GM12875 (cell line): ENCODE measurements around the gene LDLRAD3.

Experiments used
- H3K4me3 ChIP-seq: one replicate; pipeline ENCODE4 v1.5.1; 2011; ENCODE audit warnings: low read depth, low read length, control low read depth
- TF ChIP-seq, protein P1 (sequence below): IDR thresholded peaks from 2 replicates; pipeline ENCODE4 v1.5.1; 2011; ENCODE audit warnings: low read depth, mild to moderate bottlenecking, control low read depth, inconsistent platforms, low read length, moderate library complexity, borderline replicate concordance; ENCODE audit not compliant: insufficient read depth

LDLRAD3 gene

DNA sequence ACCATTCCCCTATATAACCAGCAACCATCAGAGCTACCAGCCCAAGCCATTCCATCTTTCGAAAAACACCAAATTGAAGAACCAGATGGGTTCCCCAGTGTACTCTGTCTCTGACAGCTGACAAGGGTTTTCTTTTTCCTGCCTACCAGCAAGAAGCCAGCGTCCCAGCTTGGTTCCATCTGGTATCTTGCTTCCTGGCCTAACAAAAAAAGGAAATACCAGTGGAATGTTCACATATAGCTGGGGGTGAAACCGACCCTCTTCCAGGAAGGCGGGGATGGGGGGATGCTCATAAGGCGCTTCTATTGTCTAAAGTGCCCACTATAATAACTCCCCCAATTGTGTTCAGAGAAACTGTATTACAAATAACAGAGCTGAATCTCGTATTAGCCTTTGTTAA is 172.3 kb downstream of the LDLRAD3 start:
- TF ChIP-seq, protein P1, sequence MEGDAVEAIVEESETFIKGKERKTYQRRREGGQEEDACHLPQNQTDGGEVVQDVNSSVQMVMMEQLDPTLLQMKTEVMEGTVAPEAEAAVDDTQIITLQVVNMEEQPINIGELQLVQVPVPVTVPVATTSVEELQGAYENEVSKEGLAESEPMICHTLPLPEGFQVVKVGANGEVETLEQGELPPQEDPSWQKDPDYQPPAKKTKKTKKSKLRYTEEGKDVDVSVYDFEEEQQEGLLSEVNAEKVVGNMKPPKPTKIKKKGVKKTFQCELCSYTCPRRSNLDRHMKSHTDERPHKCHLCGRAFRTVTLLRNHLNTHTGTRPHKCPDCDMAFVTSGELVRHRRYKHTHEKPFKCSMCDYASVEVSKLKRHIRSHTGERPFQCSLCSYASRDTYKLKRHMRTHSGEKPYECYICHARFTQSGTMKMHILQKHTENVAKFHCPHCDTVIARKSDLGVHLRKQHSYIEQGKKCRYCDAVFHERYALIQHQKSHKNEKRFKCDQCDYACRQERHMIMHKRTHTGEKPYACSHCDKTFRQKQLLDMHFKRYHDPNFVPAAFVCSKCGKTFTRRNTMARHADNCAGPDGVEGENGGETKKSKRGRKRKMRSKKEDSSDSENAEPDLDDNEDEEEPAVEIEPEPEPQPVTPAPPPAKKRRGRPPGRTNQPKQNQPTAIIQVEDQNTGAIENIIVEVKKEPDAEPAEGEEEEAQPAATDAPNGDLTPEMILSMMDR, result no peak
- no peak overlapping the region for H3K4me3 ChIP-seq

DNA sequence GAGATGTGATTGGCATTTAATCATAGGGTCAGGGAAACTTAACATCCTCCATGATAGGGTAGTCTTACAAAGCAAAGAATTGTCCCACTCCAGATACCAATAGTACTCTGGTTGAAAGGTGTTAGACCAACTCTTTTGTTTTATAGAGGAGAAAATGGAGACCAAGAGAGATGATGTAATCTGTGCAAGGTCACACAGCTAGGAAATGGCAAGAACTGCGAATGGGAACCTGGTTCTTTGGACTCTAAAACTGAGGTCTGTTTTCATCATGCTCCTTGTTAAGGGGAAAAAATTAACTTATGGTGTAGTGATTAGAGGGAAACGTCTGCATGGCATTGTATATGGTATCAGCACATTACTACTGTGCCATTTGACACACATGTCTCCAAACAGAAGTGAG is 174.2 kb downstream of the LDLRAD3 start:
- no peak overlapping the region for H3K4me3 ChIP-seq
- TF ChIP-seq, protein P1, result no peak

DNA sequence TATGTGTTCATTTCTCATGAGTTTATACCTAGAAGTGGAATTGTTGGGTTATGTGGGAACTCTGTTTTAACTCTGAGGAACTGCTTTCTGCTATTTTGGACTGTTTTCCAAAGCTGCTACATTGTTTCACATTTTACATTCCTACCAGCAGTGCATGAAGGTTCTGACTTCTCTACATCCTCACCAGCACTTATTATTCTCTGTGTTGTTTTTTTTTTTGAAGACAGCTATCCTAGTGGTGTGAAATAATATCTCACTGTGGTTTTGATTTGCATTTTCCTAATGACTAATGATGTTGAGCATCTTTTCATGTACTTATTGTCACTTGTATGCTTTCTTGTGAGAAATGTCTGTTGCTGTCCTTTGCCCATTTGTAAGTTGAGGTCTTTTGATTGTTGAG is 175.4 kb downstream of the LDLRAD3 start:
- TF ChIP-seq, protein P1, result no peak
- H3K4me3 ChIP-seq, result no peak overlapping the region

DNA sequence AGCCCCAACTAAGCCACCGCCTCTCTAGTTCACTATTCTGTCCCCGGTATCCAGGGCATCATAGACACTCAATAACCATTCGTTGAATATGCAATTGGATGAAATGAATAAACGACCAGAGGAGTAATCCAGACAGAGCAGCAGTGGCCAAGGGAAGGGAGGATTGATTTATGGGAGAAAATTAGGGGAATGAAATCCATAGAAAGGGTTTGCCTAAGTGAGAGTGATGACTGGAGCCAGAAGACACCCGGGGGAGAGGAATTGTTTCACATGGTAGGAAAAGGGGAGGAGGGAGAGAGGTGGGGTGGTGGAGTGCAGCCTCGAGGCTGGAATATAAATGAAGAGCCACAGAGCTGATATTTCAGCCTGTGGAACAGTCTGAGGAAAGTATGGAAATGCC is 177.2 kb downstream of the LDLRAD3 start:
- TF ChIP-seq, protein P1, result no peak

DNA sequence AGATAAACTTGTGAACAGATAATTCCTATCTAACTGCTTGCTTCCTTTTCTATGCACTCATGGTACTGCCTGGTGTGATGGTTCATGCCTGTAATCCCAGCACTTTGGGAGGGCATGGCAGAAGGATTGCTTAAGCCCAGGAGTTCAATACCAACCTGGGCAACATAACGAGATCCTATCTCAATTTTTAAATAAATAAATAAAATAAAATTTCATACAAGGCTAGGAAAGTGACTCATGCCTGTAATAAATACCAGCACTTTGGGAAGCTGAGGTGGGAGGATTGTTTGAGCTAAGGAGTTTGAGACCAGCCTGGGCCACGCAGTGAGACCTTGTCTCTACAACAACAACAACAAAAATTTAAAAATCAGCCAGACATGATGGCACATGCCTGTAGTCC is 178.8 kb downstream of the LDLRAD3 start:
- TF ChIP-seq, protein P1, result no peak
- no peak overlapping the region for H3K4me3 ChIP-seq

More for the DNA sequence above, 177.2 kb downstream of the LDLRAD3 start:
- H3K4me3 ChIP-seq, result no peak overlapping the region

DNA sequence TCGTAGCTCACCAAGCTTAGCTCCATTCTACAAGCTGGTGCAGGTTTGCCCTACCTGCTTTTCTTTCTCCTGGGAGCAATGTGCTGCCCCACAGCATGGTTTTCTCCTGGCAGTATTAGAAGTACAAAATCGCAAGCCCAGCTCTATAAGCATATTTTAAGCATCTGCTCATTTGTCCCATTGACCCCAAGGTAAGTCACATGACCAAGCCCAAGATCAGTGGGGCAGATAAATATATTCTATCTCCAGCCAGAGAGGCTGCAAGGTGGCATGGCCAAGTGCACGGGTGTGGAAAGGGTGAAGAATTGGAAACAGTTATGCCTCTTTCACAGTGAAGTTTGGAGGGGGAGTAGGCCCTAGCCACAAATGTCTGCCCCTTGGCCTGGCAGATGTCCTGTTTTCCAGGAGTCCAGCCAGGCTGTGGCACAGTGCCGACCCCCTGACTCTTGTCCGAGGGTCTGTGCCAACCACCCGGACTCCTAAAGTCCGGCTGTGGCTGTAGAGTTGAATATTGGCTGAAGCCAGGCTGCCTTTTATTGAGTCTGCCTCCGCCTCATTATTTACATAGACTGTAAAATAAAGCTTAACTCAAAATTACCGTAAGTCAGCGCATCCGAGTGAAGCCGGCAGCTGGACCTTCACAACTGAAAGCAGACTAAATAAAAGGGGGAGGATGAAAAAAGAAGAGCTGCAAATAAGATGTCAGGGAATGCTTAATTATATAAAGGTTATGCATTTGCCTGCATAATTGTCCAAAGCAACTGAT is 179.7 kb downstream of the LDLRAD3 start:
- TF ChIP-seq, protein P1, result no peak

DNA sequence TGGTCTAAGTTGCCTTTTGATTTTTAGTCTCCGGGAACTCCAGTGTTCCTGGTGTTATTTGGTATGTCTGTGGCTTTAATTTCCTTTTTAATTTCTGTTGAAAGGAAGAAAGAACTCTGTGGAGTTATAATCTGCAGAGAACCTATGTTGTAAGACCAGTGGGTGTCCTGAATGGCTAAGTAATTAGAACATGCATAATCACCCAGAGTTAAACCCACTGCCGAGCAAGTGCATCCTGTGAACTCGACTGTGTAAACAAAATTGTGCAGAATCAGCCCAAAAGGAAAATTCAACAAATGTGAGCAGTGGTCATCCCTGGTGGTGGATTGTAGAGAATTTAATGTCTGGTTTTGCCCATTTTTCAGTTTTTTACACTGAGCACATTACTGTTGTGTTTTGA is 182.8 kb downstream of the LDLRAD3 start:
- no peak overlapping the region for H3K4me3 ChIP-seq
- TF ChIP-seq, protein P1, result no peak

More for the DNA sequence above, 179.7 kb downstream of the LDLRAD3 start:
- H3K4me3 ChIP-seq, result no peak overlapping the region
